GM10266 (cell line): Measurements from ENCODE around the gene POLR3GL.

Experiments
- DNase-seq: peaks from one replicate; pipeline ENCODE4 v3.0.0; 2012; ENCODE audit errors: extremely low spot score
- TF ChIP-seq, protein P1 (sequence below): IDR thresholded peaks from 2 replicates; pipeline ENCODE4 v1.5.1; 2012; ENCODE audit warnings: mild to moderate bottlenecking, low read depth; ENCODE audit not compliant: control insufficient read depth, insufficient read depth; ENCODE audit errors: missing control alignments

POLR3GL gene

GRCh38 chr1:145995148-145995881 is 30.8 kb downstream of the POLR3GL start:
- TF ChIP-seq, protein P1, sequence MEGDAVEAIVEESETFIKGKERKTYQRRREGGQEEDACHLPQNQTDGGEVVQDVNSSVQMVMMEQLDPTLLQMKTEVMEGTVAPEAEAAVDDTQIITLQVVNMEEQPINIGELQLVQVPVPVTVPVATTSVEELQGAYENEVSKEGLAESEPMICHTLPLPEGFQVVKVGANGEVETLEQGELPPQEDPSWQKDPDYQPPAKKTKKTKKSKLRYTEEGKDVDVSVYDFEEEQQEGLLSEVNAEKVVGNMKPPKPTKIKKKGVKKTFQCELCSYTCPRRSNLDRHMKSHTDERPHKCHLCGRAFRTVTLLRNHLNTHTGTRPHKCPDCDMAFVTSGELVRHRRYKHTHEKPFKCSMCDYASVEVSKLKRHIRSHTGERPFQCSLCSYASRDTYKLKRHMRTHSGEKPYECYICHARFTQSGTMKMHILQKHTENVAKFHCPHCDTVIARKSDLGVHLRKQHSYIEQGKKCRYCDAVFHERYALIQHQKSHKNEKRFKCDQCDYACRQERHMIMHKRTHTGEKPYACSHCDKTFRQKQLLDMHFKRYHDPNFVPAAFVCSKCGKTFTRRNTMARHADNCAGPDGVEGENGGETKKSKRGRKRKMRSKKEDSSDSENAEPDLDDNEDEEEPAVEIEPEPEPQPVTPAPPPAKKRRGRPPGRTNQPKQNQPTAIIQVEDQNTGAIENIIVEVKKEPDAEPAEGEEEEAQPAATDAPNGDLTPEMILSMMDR, result no peak
- no peak for DNase-seq

DNA sequence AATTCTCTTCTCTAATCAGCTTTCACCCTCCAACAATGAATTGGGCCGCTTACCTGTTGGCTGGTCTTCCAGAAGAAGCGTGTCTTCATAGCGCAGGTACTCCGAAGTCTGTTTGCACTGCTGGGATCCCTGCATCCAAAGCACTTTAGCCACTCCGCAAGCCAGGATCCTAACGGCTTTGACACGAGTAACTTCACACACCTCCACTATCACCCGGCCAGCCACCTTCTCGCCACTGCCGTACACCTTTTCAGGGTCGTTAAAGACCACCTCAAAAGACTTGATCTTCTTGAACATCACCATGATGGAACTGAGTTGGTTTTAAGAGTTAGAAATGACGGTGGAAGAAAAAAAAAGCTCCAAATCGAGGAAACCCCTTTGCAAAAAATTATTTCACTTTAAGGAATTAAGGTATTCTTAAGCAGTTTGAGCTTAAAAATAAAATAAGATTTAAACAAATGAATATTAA is 31.5 kb downstream of the POLR3GL start:
- TF ChIP-seq, protein P1, result no peak
- no peak for DNase-seq

- DNase-seq, result peak; percentile 94
- TF ChIP-seq, protein P1, result no peak
Measured at GRCh38 chr1:145996433-145997015, 32.0 kb downstream of the POLR3GL start, which contains the start of gene TXNIP. Gene TXNIP (minus strand): TSS chr1:145996579. CDS start chr1:145996266, 313 bp downstream.

DNA sequence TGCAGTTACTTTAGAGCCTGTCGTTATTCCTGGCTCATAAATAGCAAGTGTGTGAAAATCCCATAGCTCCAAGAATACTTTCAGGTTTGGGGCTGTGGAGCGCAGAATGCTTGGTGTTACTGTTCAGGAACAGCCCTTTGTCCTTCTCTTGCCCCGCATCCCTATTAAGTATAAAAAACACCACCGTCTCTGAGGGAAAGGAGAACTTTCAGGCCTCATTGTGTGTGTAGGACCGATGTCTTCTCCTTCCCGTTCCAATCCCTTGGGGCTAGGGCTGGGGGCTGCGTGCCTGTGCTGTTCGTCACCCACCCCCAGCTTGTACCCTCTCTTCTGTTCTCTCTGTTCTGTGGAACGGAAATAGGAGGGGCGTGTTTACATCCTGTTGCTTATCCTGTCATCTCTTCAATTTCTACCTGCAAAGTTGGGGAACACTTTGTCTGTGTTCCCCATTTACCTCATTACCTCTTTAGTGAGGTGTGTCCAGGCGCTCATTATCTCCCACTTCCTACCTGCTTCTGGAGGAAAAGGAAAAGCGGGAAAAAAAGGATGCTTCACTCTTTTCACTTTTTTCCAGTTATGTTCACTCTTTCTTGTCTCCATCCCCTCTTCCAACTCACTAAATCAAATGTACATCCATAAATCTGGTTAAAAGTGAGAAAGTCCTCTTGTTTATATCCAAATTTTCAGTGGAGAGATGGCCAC is 32.7 kb downstream of the POLR3GL start:
- DNase-seq, result no peak
- TF ChIP-seq, protein P1, result no peak

DNA sequence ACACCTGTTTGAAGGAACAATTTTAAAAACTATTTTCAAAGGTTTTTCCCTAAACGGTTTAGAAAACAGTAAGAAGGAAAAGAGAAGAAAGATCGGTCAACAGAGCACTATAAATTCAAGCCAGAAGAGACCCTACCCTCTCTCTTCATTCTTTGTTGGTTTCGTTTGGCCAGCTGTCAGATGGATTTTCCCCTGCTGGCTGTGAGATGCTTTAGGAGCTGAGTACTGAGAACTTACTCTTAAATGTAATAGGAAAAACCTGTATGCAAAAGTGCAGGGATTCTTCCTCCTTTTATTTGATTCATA is 33.2 kb downstream of the POLR3GL start:
- TF ChIP-seq, protein P1, result no peak
- DNase-seq, result no peak

DNA sequence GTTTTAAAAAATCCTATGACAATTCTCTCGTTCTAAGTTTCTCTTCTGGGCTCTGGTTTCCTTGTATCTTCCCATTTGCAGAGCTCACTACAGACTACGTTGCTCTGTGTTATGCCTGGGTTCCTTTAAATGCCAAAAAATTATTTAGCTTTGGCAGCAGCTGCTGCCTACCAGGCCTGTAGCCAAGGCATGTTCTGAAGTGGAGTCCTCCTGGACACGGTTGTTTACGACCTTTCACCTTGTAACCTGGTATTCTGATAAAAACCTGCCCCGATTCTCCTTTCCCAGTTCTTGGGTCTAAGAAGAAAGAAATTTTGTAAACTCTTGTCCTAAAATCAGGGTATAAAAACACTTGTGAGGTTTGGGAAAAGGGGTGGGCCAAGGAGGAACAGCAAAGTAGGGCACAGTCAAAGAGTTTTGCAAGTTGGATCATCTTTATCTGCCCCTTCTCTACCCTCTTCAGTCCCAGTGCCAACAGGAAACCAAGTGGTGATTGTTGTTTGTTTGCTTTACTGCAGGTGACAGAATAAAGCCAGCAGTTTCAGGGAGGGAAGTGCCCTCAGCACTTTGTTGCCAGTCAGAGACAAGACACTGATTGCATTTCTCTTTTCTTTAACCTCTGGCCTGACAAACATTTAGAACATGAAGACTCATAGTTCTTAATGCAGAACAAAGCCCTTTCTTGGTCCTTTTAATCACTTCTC is 35.0 kb downstream of the POLR3GL start:
- TF ChIP-seq, protein P1, result no peak
- no peak for DNase-seq

- DNase-seq, result no peak
- TF ChIP-seq, protein P1, result no peak
Measured at GRCh38 chr1:146001709-146002108, 37.2 kb downstream of the POLR3GL start.
